Ovary (tissue), 3 donors: Measurements from ENCODE around the gene CEP76.

ENCODE experiments used
- POLR2A ChIP-seq: fragments of 450-650 bp; IDR thresholded peaks from one replicate; pipeline ENCODE4 v1.6.1; 2017; ENCODE audit warnings: antibody characterized with exemption, mild to moderate bottlenecking, moderate library complexity
- TF ChIP-seq, protein P1 (sequence below), 3 donors: fragments of 450-650 bp in 2 of 3; fragments of 200-600 bp in 1 of 3; IDR thresholded peaks; one replicate each; pipeline versions ENCODE4 v1.5.1 to v1.8.0; 2016 to 2022; ENCODE audit warnings: antibody characterized with exemption in 3 of 3, mild to moderate bottlenecking in 1 of 3
- donor health status: DM: no; HTN: no; CAD: no.

DNA sequence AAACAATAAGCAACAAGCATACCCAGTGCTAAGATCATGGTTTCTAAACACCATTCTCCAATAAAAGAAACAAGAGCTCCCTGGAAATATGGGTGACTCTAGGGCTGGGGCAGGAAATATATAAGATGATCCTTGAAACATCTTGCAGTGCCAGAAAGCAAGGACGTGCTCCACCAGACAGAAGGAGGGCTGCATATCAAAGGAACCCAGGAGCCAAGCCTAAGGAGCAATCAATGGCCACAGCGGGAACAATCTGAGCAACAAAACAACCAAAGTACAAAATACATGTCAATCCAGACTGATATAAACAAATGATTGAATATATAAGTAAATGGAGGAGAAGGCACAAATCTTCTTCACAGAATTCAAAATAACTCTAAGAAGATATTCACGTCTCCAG is 54.8 kb downstream of the CEP76 start:
- TF ChIP-seq POLR2A, result no peak
- TF ChIP-seq, protein P1, sequence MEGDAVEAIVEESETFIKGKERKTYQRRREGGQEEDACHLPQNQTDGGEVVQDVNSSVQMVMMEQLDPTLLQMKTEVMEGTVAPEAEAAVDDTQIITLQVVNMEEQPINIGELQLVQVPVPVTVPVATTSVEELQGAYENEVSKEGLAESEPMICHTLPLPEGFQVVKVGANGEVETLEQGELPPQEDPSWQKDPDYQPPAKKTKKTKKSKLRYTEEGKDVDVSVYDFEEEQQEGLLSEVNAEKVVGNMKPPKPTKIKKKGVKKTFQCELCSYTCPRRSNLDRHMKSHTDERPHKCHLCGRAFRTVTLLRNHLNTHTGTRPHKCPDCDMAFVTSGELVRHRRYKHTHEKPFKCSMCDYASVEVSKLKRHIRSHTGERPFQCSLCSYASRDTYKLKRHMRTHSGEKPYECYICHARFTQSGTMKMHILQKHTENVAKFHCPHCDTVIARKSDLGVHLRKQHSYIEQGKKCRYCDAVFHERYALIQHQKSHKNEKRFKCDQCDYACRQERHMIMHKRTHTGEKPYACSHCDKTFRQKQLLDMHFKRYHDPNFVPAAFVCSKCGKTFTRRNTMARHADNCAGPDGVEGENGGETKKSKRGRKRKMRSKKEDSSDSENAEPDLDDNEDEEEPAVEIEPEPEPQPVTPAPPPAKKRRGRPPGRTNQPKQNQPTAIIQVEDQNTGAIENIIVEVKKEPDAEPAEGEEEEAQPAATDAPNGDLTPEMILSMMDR (IDR thresholded peaks at IDR 0.05), result no peak
